Activated effector memory CD4-positive, alpha-beta T cell treated with anti-CD3 and anti-CD28 coated beads, Interleukin-2, amount 50 U/mL, for 16 hours (primary cell): ENCODE results near the gene TRNP1.

ENCODE experiments used
- DNase-seq: peaks from one replicate; pipeline ENCODE4 v3.0.0-alpha.2; 2020

Gene TRNP1

GRCh38 chr1:27031235-27032118, 38.0 kb downstream of the TRNP1 start:
- DNase-seq, result no peak

DNA sequence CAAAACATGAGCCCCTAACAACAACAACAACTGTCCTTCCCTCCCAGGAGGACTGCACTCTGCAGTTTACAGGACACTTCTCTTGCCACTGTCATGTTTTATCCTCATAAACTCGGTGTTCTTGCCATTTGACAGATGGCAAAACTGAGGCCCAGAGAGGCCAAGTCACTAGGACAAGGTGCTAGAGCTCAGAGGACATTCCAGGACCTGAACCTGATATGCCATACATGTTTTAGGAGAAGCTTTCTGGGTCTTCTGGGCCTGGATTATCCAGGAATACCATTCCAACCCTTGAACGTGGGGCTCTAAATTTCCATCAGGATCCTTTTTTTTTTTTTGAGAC, 38.6 kb downstream of the TRNP1 start:
- DNase-seq, result no peak

- no peak for DNase-seq
Observed at GRCh38 chr1:27033043-27033746, 39.7 kb downstream of the TRNP1 start.

DNA sequence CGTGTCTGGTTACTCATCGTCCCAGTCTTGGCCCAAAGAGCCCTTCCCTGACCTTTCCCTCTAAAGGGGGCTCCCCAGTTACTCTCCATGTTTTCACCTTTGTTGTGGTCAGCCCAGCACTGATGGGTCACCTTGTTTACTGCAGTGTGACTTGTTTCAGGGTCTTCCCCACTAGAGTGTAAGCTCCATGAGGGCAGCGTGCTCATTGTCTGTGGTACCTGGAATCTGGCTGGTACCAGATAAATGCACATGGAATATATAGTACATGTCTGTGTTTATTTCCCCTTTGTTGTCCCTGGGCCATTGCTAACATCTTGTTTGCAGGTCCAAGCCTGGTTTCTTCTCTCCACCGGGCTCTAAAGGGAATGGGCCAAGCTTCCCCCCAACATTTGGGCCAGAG, 41.9 kb downstream of the TRNP1 start:
- DNase-seq, result no peak

- no peak for DNase-seq
Observed at GRCh38 chr1:27036718-27037117, 43.2 kb downstream of the TRNP1 start.

DNA sequence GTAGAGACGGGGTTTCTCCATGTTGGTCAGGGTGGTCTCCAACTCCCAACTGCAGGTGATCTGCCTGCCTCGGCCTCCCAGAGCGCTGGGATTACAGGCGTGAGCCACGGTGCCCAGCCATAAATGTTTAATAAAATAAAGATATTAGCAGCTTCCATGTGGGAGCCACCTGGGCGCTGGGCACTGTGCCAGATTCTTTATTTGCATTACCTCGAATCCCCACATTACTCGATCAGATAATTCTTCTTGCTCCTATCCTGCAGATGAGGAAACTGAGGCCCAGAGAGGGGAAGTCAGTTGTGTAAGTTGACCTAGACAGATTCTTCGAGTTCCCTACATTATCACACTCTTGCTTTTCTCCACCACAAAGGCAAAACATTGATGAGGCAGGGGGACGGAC, 44.0 kb downstream of the TRNP1 start:
- no peak for DNase-seq

DNA sequence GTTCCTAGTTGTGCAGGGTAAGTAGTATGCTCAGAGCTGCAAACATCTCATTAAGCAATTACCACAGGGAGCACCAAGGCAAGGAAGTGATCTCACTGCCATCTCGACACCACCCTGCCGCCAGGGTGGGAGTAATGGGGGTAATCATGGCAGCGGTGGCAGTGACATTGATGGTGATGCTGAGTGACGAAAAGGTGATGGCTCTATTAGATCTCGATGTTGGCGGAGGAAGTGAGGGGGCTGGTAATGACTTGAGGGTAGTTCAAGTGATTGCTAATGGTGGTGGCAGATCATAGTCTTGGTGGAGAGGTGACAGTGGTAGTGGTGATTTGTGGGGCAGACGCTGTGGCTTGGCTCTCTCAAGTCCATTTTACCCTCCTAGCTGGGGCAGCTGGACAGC, 44.5 kb downstream of the TRNP1 start:
- no peak for DNase-seq

GRCh38 chr1:27042670-27043069, 49.2 kb downstream of the TRNP1 start:
- no peak for DNase-seq

- peak; percentile 97 for DNase-seq
Observed at GRCh38 chr1:27044613-27045151, 51.2 kb downstream of the TRNP1 start.

DNA sequence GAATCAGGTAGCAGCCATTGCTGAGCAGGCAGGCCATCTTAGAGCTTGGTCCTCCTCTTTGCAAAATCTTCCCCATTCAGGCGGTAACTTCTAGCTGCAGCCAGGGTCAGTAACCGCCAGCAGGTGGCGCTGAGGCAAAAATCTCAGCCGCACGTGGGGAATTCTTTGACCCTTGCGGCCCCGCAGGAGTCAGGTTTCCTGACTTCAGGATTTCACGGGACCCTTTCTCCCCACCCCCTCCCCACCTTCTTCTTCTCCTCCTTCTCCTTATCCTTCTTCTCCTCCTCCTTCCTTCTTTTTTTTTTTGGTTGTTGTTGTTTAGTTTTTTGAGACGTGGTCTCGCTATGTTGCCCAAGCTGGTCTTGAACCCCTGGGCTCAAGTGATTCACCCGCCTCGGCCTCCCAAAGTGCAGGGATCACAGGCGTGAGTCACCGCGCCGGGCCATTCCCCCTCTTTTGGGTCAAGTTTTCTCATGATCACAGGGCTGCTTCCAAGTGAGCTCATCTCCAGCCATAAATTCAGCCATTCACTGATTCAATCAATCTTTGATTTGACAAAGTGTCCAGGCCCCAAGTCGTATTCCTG, 52.6 kb downstream of the TRNP1 start:
- DNase-seq, result peak; percentile 88

DNA sequence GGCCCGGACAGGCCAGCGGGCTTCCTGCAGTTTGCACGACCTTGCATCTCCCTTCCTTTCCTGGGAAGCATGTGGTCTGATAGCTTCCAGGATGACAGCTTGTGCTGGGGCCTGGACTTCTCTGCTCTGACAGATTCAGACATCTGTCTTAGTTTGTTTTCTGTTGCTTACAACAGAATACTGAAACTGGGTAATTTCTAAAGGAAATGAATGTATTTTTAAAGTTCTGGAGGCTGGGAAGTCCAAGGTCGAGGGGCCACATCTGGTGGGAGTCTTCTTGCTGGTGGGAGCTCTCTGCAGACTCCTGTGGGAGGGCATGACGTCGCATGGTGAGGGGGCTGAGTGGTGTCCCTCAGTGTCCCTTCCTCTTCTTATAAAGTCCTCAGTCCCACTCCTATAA, 54.4 kb downstream of the TRNP1 start:
- no peak for DNase-seq

GRCh38 chr1:27049100-27049499, 55.6 kb downstream of the TRNP1 start:
- no peak for DNase-seq

DNA sequence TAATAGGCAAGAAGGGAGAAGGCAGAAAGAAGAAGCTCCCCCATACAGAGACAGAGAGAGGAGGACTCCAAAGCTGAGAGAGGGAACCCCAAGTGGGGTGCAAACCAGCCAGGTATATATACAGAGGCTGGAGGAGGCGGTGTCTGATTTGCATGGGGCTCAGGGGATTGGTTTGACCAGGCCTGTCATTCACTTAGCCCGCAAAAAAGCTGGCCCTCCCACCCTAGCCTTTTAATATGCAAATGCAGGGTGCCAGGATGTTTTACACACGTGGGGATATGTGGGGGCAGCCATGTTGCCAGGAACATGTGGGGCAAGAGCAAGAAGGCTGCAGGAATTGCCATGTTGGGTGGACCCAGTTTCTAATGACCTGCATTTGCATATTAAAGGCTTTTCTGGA, 56.1 kb downstream of the TRNP1 start:
- DNase-seq, result no peak
